Activated CD4-positive, alpha-beta T cell treated with anti-CD3 and anti-CD28 coated beads for 24 hours (primary cell): ENCODE measurements around the gene LCE1F.

ENCODE experiments used
- DNase-seq, 2 donors: peaks; one replicate each; pipeline ENCODE4 v3.0.0-alpha.2; 2020; ENCODE audit warnings: low read depth in 2 of 2

The LCE1F gene

GRCh38 chr1:152776361-152776760 is 1.4 kb downstream of the LCE1F start:
- no peak for DNase-seq

- DNase-seq: no peak
These were observed 2.7 kb downstream of the LCE1F start for GRCh38 chr1:152777510-152778137.

GRCh38 chr1:152783095-152783494 is 8.2 kb downstream of the LCE1F start:
- DNase-seq: no peak

- DNase-seq: no peak
These were observed 11.1 kb downstream of the LCE1F start, which contains the start of gene LCE1E for GRCh38 chr1:152786077-152786476. Gene LCE1E, plus strand, starts transcription at chr1:152786257. Its CDS starts 1,043 bp downstream, at chr1:152787300.

- DNase-seq: no peak
These were observed 20.7 kb downstream of the LCE1F start for GRCh38 chr1:152795686-152796085.

- no peak for DNase-seq
These were observed 21.5 kb downstream of the LCE1F start, which contains the start of gene LCE1D for GRCh38 chr1:152796421-152796820. Gene LCE1D, plus strand, starts transcription at chr1:152796721. Its CDS starts 1,074 bp downstream, at chr1:152797795.

- no peak for DNase-seq
These were observed 26.4 kb downstream of the LCE1F start for GRCh38 chr1:152801333-152801732.

- DNase-seq: no peak
These were observed 31.6 kb downstream of the LCE1F start, which contains the start of gene LCE1C for GRCh38 chr1:152806576-152806975. Gene LCE1C, minus strand, starts transcription at chr1:152806651. Its CDS starts 1,173 bp downstream, at chr1:152805478.

- no peak for DNase-seq
These were observed 36.1 kb downstream of the LCE1F start for GRCh38 chr1:152811050-152811449.

GRCh38 chr1:152811671-152812070 is 36.7 kb downstream of the LCE1F start, which contains the start of gene LCE1B:
Gene LCE1B, plus strand, starts transcription at chr1:152811971. Its CDS starts 476 bp downstream, at chr1:152812447.
- no peak for DNase-seq

- DNase-seq: no peak
These were observed 42.4 kb downstream of the LCE1F start for GRCh38 chr1:152817309-152817708.

GRCh38 chr1:152823294-152823693 is 48.4 kb downstream of the LCE1F start:
- no peak for DNase-seq

GRCh38 chr1:152824964-152825363 is 50.0 kb downstream of the LCE1F start:
- no peak for DNase-seq
